NCI-H82 treated with DMSO at 0.1 percent for 48 hours (cell line): ENCODE measurements around the gene CRYGC.
"Not testable (repeated sequence)": the region's sequence is repeated elsewhere in the genome, so short reads cannot be mapped to it uniquely, and the experiment has no call there.

ENCODE experiments used
- DNase-seq: peaks from one replicate; lab custom pipeline; 2025; ENCODE audit not compliant: unreplicated experiment; lab: John Stamatoyannopoulos, UW

The CRYGC gene

GRCh38 chr2:208138334-208138733, 8.7 kb upstream of the CRYGC start:
- not testable (repeated sequence) for DNase-seq

DNA sequence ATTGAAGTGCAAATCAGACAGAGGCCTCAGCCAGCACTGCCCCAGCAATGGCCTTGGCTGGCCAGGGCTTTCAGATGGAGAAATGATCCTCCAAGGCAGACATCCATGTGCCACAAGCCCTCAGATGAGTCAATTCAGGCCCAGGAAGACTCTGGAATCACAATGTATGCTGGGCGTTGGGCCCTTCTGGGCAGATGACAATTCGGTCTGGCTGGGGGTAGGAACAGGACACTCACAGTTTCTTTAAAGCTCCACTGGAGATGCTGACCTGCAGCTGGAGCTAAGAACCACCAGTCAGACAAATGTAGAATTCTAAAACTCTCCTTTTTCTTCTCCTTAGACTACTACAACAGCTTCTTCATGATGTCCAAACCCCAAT, 7.1 kb upstream of the CRYGC start:
- no peak for DNase-seq

DNA sequence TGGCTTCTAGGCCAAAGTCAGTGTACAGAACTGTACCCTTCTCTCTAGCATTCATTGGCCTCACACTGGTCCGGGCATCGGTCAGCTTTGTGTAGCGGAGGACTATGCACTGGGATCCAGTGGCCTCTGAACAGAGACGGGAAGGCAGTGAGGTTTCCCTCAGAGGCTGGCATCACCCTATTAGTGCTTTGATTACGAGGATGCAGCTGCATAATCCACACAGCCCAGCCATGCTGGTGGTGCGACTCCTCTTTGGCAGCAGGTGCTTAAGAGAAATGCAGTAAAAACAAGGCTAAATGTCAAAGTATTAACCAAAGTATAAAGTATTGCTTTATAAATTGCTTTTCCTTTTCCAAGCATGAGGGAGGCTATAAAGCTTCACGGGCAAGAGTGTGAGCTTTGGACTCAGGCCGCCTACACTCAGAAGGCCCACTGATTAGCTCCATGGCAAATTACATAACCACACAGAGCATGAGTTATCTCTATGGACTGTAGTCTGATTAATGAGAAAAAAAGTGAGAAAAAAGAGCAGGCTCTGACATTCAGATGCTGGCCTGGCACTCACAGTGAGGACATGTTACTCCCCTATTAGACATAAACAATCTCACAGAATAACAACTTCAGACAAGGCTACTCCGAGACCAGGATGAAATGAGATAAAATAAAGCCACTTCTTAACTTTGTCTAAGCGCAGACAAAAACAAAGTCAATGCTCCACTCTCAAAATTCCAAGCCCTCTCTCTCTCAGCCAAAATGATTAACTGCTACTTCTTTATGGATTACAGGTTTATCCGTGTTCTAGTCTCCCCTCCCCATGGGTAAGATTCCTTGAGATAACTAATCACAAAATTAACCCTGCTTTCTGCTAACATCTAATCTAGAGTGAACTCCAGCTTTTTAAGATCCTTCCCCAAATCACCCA, 6.4 kb upstream of the CRYGC start:
- DNase-seq = no peak

DNA sequence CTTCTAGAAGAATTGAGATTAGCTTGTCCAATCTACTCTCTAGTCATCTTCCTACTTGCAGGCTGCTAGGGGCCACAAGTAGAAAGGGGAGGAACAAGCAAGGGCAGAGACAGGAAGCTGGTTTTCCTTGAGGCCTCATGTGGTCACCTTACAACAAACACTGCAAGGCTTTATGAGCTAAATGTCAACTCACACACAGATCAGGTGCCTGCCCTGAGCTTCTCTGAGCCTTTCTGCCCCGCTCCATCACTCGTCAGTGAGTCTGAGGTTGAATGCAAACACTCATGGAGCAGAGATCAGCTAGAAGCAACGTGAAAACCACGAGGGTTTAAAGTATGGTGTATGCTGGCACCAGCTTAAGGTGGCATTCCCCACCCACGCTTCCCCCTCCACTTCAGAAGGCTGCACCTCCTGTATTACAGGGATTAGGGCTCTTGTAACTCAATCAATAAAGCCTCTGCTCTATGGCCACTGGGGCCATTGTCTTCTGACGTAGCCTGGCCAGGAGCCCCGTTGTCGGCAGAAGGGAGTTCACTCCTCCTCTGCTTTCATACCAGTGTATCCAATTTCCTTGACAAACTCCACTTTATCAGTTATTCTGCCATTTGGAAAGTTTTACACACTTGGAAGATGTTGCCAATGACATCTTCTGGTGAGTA, 5.4 kb upstream of the CRYGC start:
- DNase-seq = no peak

GRCh38 chr2:208130712-208131110, 1.1 kb upstream of the CRYGC start:
- peak; percentile 90 for DNase-seq

- DNase-seq = no peak
Measured at GRCh38 chr2:208128136-208128535, 1.5 kb downstream of the CRYGC start.

- no peak for DNase-seq
Measured at GRCh38 chr2:208127090-208127489, 2.5 kb downstream of the CRYGC start.

DNA sequence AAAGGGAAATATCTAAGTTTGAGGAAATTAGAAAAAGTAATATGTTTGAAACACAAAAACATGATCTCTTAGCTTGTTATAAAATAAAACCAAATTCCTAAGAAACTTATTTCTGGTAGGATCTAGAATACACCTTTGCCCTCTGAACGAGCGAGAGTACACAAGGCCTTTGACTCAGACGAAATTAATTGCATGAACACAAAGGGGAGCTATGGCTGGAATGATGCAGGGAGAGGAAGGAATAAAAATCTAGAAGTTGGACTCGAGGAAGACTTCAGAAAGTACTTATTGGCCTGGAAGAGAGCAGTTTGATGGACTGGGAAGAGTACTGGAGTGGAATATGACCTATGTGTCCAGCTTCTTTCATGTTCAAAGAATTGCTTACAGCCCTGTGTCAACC, 4.4 kb downstream of the CRYGC start:
- DNase-seq = no peak

DNA sequence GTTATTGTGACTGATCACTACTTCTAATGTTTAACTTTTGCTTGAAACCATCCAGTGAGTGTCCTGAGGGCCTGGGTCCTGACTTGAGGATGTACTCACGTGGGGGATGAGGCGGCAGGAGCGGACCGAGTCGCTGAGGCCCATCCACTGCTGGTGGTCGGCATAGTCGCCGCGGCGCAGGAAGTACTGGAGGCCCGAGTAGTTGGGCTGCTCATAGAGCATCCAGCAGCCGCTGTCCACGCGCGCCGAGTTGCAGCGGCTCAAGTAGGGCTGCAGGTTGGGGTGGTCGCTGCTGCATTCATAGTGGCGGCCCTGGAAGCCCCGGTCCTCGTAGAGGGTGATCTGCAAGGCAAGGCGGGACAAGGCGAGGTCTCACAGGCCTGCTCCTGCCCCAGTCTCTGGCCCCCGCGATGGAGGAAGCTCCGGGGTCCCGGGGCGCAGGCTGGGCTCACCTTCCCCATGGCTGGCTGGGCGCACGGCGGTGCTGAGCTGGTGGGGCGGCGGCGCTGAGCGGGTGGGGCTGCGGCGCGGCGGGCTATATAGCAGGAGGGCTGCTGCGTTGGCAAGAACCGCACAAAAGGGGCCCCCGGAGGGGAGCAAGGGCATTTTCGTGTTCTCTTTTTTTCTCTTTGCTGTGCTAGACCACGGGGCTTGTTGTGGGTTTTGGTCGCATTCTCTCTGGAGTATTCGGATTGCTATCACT, 5.5 kb downstream of the CRYGC start, which contains the start of gene CRYGD:
CRYGD (minus strand) TSS at position 512 of the 703 bp plus-strand sequence; CDS start at position 461, 51 bp downstream.
- not testable (repeated sequence) for DNase-seq

DNA sequence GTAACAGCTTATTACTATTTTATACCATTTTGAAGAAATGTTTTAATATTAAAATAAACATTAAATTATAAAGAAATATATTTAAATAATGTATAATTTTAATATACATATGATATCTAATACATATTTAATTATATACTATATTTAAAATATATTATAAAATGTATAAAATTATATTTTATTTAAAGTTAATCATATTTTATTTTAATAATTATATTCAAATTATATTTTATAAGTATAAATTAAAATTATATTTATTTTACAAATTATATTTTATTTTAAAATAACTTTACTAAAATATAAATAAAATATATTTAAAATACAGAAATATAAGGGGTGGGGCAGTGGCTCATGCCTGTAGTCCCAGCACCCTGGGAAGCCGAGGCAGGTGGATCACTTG, 7.4 kb downstream of the CRYGC start:
- DNase-seq = no peak

GRCh38 chr2:208118918-208119317, 10.7 kb downstream of the CRYGC start:
- DNase-seq = no peak

DNA sequence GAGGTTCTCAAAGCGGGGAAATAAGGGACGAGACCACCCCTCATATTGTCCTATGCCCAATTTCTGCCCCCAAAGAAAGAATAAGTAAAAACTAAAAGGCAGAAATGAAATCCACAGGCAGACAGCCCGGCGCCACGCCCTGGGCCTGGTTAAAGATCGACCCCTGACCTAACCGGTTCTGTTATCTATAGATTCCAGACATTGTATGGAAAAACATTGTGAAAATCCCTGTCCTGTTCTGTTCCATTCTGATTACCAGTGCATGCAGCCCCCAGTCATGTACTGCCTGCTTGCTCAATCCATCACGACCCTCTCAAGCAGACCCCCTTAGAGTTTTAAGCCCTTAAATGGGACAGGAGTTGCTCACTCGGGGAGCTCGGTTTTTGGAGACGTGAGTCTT, 12.2 kb downstream of the CRYGC start:
- DNase-seq = not testable (repeated sequence)

GRCh38 chr2:208112969-208113368, 16.7 kb downstream of the CRYGC start:
- peak; percentile 45 for DNase-seq

- not testable (repeated sequence) for DNase-seq
Measured at GRCh38 chr2:208112273-208112745, 17.3 kb downstream of the CRYGC start.

DNA sequence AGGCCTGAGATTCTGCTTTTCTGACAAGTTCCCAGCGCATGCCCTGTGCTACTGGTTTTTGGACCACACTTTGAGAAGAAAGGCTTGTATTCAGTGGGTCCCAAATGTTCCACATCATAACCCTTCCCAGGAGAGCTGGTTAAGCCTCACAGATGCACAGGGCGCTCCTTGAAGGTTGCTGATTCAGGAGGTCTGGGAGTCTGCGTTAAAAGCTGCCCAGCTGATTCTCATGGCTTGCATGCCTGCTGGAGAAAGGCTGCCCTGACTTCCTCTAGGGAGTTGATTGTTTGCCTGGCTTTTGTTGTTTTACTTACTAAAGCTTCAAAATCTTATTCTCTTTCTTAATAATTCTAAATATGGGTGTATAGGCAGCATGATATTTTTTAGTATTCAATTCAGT, 26.0 kb downstream of the CRYGC start:
- DNase-seq = no peak

DNA sequence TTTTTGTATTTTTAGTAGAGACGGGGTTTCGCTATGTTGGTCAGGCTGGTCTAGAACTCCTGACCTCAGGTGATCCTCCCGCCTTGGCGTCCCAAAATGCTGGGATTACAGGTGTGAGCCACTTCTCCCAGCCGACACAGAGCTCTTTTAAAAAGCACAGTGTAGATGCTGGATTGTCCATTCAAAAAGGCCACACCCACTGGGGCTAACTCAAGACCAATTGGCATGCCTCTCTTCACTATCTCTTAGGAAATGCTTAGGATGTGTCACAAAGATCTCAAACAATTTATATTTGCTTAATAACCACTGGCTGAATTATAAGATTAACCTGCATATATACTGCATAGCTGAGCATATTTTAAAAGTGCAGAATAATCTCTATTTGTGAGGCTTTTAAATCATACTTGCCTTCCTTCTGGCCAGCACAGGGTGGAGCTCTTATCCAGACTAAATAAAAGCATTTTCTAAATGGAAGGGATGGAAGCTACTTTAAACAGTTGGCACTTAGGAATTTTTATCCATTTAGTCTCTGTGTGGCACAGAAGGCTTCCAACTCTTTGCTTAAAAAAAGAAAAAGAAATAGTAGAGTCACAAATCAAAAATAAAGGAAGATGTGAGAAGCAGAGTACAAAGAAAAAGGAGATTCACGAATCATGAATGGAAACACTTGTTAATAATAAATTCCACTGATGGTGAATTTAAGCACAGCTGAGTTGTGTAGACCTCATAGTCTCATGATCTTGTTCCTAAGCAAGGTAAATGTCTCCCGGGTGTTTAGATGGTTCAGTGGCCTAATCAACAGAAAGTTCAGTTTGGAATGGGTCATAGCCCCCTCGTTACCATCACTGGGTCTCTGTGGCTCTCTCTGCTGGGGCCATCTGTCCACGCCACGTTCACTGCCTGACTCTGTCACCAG, 27.7 kb downstream of the CRYGC start:
- DNase-seq = peak; percentile 50

GRCh38 chr2:208099682-208100470, 29.8 kb downstream of the CRYGC start:
- DNase-seq = no peak

- not testable (repeated sequence) for DNase-seq
Measured at GRCh38 chr2:208098701-208099100, 30.9 kb downstream of the CRYGC start.

- DNase-seq = no peak
Measured at GRCh38 chr2:208098267-208098666, 31.4 kb downstream of the CRYGC start.

- DNase-seq = no peak
Measured at GRCh38 chr2:208097801-208098200, 31.8 kb downstream of the CRYGC start.
